Psoas muscle (tissue), 8 donors: ENCODE results near the gene SUSD6. TPM values are rescaled to one million over a fixed set of nuclear protein-coding genes. Genes with fewer than 3 reads are reported as not detected.
A peak's percentile ranks its signal among the peaks of the same experiment; 100 is the strongest.
"Not testable (repeated sequence)": the region's sequence is repeated elsewhere in the genome, so short reads cannot be mapped to it uniquely, and the experiment has no call there.

Experiments used
- ATAC-seq, 4 donors: fragments of 200-7000 bp; cut with Tn5 transposase; one replicate each; pipeline ENCODE4 v1.9.1; 2020; ENCODE audit warnings: moderate library complexity in 3 of 4, mild to moderate bottlenecking in 2 of 4
- DNase-seq, 2 donors: peaks; one replicate each; pipeline ENCODE4 v3.0.0-alpha.2; 2020
- H3K27ac ChIP-seq: fragments of 200-600 bp; one replicate; pipeline ENCODE4 v1.8.0; 2022
- H3K27me3 ChIP-seq, 3 donors: fragments of 200-600 bp in 1 of 3; one replicate each; pipeline versions ENCODE4 v1.6.1 to v1.8.0; 2013 to 2022; ENCODE audit warnings: low read length in 2 of 3, mild to moderate bottlenecking in 2 of 3, moderate library complexity in 1 of 3; ENCODE audit not compliant: insufficient read depth in 3 of 3
- H3K36me3 ChIP-seq, 2 donors: fragments of 200-600 bp in 1 of 2; one replicate each; pipeline versions ENCODE4 v1.6.1 to v1.8.0; 2013 to 2022; ENCODE audit warnings: low read depth in 1 of 2, mild to moderate bottlenecking in 1 of 2, moderate library complexity in 1 of 2; ENCODE audit not compliant: insufficient read depth in 1 of 2
- H3K4me1 ChIP-seq: fragments of 200-600 bp; one replicate; pipeline ENCODE4 v1.8.0; 2022
- H3K4me3 ChIP-seq: fragments of 200-600 bp; one replicate; pipeline ENCODE4 v1.8.0; 2022; ENCODE audit warnings: mild to moderate bottlenecking
- H3K9me3 ChIP-seq: fragments of 200-600 bp; one replicate; pipeline ENCODE4 v1.8.0; 2022
- WGBS, 3 donors: extraction: QIAGEN DNeasy Blood & Tissue Kit; methylation state at CpG; one replicate each; pipeline versions ENCODE4 v1.1.6 to v1.1.7; 2013; 5-methylcytosine and 5-hydroxymethylcytosine counted together
- intact Hi-C, 2 donors: fragments of 100-400 bp; cut with DNase I; formaldehyde crosslinking; loops; one replicate each; pipeline versions ENCODE4 v1.11.0 to v1.14.2; 2022
- polyA plus RNA-seq, 3 donors: library from polyadenylated mRNA; stranded (reverse); fragments of 200-250 nt; gene quantifications; one replicate each; pipeline ENCODE4 v1.2.3, GENCODE V29; 2013
- total RNA-seq, 4 donors: library from RNA; stranded (reverse); fragmentation: NEBNext Ultra II Directional in 2 of 4; extraction: Animal tissue kit (Norgen Biotek cat#: 25700) in 2 of 4; gene quantifications; one replicate each; pipeline versions ENCODE4 v1.2.1 to v1.2.4, GENCODE V29; 2021 to 2023
- TF ChIP-seq, protein P1 (sequence below): fragments of 200-600 bp; IDR thresholded peaks from one replicate; pipeline ENCODE4 v1.8.0; 2022; ENCODE audit warnings: antibody characterized with exemption
- donor health status: healthy with polysubstance abuse.
- donor health status: DM: no; HTN: no; CAD: no; lungs with moderate emphysema.
- donor health status: Bipolar disorder and iron deficiency.
- donor health status: healthy.
- donor health status: DM: yes; HTN: yes; CAD: no.
- donor health status: DM: no; HTN: no; CAD: no.
- donor health status: DM: no; HTN: no; CAD: no.
- donor health status: DM: yes; HTN: yes; CAD: no.

The SUSD6 gene
- total and polyA plus RNA-seq, 7 donors = 6.9 to 23.4 (median 14.9) TPM

DNA sequence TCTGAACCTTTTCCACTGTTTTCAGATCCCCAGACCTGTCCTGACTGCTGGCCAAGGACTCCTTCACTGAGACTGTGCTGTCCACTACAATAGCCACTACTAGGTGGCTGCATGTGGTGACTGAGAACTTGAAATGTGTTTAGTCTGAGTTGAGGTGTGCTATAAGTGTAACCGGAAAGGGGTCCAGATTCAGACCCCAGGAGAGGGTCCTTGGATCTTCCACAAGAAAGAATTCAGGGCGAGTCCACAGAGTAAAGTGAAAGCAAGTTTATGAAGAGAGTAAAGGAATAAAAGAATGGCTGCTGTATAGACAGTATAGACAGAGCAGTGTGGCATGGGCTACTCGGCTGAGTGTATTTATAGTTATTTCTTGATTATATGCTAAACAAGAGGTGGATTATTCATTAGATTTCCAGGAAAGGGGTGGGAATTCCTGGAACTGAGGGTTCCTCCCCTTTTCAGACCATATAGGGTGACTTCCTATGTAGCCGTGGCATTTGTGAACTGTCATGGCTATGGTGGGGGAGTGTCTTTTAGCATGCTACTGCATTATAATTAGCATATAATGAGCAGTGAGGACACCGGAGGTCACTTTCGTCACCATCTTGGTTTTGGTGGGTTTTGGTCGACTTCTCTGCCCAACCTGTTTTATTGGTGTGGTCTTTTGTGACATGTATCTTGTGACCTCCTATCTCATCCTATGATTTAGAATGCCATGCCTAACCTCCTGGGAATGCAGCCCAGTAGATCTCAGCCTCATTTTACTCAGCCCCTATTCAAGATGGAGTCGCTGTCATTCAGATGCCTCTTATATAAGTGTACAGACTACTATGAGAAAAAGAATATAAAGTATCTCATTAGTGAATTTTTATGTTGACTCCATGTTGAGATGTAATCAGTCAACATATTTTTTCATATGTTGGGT is 85.5 kb downstream of the SUSD6 start:
- TF ChIP-seq, protein P1, sequence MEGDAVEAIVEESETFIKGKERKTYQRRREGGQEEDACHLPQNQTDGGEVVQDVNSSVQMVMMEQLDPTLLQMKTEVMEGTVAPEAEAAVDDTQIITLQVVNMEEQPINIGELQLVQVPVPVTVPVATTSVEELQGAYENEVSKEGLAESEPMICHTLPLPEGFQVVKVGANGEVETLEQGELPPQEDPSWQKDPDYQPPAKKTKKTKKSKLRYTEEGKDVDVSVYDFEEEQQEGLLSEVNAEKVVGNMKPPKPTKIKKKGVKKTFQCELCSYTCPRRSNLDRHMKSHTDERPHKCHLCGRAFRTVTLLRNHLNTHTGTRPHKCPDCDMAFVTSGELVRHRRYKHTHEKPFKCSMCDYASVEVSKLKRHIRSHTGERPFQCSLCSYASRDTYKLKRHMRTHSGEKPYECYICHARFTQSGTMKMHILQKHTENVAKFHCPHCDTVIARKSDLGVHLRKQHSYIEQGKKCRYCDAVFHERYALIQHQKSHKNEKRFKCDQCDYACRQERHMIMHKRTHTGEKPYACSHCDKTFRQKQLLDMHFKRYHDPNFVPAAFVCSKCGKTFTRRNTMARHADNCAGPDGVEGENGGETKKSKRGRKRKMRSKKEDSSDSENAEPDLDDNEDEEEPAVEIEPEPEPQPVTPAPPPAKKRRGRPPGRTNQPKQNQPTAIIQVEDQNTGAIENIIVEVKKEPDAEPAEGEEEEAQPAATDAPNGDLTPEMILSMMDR = no peak
- intact Hi-C loops = no loop called here
- no peaks in the 10 kb centered on the region for H3K9me3 ChIP-seq
- DNase-seq (no peak), ATAC-seq (peak; percentile 57 to 78 (median 64))
- H3K4me1 ChIP-seq = peaks cover 59% of the 10 kb centered on the region
- no peak overlapping the region for H3K4me3 ChIP-seq
- no peaks in the 10 kb centered on the region for H3K27me3 ChIP-seq
- H3K27ac ChIP-seq = peak overlapping the region; percentile 47
- WGBS, 3 donors = 69 to 76% (median 70%) methylated on average over 8 of the region's 8 CpGs
- no peaks in the 10 kb centered on the region for H3K36me3 ChIP-seq

DNA sequence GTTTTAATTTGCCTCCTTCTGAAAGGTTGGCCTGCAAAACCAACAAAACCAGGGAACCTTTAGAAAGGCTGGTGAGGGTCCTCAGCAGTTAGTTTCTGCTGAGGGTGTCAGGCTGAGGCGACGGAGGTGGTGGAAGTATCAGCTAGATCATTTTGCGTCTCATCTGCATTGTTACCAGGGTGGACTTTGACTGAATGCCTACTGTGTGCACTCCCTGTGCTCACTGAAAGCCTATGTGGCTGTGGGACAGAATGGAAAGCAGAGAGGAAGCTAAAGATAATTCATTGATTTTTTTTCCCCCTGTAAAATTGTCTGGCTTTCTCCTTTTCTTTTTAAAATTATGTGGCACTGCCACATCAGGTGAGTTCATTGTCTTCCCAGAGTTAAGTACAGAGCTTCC is 87.2 kb downstream of the SUSD6 start:
- Histone ChIP-seq H3K36me3 (peaks cover 0 to 5% of the 10 kb centered on the region in 2 donors), H3K4me1 (peaks cover 48% of the 10 kb centered on the region), H3K27ac (no peak overlapping the region), H3K9me3 (no peaks in the 10 kb centered on the region), H3K27me3 (no peaks in the 10 kb centered on the region), H3K4me3 (no peak overlapping the region)
- intact Hi-C loops = no loop called here
- DNase-seq (no peak), ATAC-seq (no peak)
- WGBS, 3 donors = 91 to 94% (median 93%) methylated on average over 3 of the region's 3 CpGs
- TF ChIP-seq, protein P1 = no peak

DNA sequence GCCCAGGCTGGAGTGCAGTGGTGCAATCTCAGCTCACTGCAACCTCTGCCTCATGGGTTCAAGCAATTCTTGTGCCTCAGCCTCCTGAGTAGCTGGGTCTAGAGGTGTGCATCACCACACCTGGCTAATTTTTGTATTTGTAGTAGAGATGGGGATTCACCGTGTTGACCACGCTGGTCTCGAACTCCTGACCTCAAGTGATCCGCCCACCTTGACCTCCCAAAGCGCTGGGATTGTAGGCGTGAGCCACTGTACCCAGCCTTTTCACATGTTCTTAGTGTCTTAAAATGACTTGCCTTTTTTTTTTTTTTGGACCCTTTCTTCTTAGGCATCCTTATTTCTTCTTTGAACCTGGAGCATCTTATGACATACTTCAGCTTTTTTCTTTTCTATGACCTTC is 87.8 kb downstream of the SUSD6 start:
- peaks cover 42% of the 10 kb centered on the region for H3K4me1 ChIP-seq
- H3K27ac ChIP-seq, H3K27me3 ChIP-seq, DNase-seq, ATAC-seq, H3K4me3 ChIP-seq, H3K9me3 ChIP-seq, intact Hi-C loops: not testable (repeated sequence)
- 95 to 98% (median 96%) methylated on average over 6 of the region's 6 CpGs for WGBS, 3 donors
- H3K36me3 ChIP-seq = peaks cover 0 to 11% of the 10 kb centered on the region in 2 donors

DNA sequence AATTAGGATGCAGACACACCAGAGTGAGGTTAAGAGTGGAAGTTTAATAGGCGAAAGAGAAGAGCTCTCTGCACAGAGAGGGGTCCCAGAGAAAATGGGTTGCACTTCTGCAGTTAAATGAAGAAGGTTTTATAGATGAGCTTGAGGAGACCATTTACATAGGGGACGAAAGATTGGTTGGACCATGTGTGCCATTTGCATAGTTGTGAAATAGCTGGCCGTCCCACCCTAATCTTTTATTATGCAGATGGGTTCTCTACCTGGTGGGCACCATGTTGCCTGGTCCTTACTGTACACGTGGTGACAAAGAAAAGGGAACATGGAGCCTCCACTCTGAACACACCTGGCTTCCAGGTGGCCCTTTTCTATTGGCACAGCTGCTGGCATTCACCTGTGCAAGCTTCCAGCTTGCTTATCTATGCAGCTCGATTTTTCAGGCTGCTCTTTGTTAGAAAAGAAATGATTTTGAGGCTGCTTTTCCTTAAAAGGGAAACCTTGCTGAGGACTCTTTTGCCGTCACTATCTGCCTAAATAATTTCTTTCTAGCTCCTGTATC is 88.4 kb downstream of the SUSD6 start:
- H3K4me3 ChIP-seq = no peak overlapping the region
- TF ChIP-seq, protein P1 = no peak
- H3K9me3 ChIP-seq = no peaks in the 10 kb centered on the region
- H3K27ac ChIP-seq = no peak overlapping the region
- H3K36me3 ChIP-seq = peaks cover 0 to 17% of the 10 kb centered on the region in 2 donors
- H3K27me3 ChIP-seq = no peaks in the 10 kb centered on the region
- intact Hi-C loops = no loop called here
- DNase-seq (no peak), ATAC-seq (no peak)
- WGBS, 3 donors = 83 to 88% (median 84%) methylated on average over 6 of the region's 6 CpGs
- peaks cover 36% of the 10 kb centered on the region for H3K4me1 ChIP-seq

DNA sequence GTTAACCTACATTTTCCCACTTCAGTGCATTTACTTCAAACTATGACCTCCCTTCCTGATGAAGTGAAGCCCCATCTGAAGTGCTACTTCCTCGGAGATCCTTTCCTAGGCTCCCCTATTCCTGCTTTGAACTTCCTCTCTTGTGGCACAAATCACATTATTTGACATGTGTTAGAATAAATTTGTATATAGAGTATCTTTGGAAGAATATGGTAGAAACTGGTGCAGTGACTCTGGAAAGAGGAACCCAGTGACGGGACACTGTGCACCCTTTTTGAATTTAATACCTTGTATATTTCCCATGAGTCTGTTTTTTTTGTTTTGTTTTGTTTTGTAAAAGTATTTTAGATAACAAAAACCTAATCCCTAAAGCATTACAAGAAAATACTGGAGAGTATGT is 89.2 kb downstream of the SUSD6 start:
- no peak overlapping the region for H3K4me3 ChIP-seq
- WGBS, 3 donors = 82 to 85% (median 84%) methylated on average over 2 of the region's 2 CpGs
- DNase-seq (no peak), ATAC-seq (no peak)
- no peaks in the 10 kb centered on the region for H3K27me3 ChIP-seq
- peaks cover 0 to 25% of the 10 kb centered on the region in 2 donors for H3K36me3 ChIP-seq
- TF ChIP-seq, protein P1 = no peak
- H3K9me3 ChIP-seq = no peaks in the 10 kb centered on the region
- intact Hi-C loops = no loop called here
- no peak overlapping the region for H3K27ac ChIP-seq
- H3K4me1 ChIP-seq = peaks cover 30% of the 10 kb centered on the region
